Measurements from ENCODE around the gene LDB2. TPM values are rescaled to one million over a fixed set of nuclear protein-coding genes. Genes with fewer than 3 reads are reported as not detected.

LDB2 gene
- total and polyA plus RNA-seq, 2 experiments from 2014 or later: 48.6 to 80.1 TPM

DNA sequence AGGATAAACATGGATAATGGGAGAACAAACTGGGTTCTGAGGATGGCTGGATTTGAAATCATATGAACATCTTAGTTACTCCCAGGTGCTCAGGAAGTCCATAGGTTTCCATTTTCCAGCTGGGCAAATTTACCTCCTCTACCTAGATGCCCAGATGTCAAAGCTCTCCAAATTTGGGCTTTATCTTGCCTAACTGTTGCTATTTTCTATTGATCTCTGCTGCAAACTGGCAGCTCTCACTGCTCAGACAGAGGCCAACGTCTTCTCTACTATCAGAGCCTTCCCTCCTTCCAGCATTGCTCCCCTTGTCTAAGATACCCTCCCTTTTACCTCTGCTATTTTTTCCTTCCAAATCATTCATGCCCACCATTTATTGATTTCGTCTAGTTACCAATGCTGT lies 62.1 kb downstream of the LDB2 start:
- Histone ChIP-seq H3K4me2 (no peak overlapping the region), H3K36me3 (ENCODE audit: insufficient read depth) (no peaks in the 10 kb centered on the region), H3K27ac (ENCODE audit: low read depth) (no peak overlapping the region), H3K9me2 (ENCODE audit: insufficient read depth) (no peaks in the 10 kb centered on the region), H3K4me1 (ENCODE audit: insufficient read depth) (peaks cover 20% of the 10 kb centered on the region), H3K79me2 (replicated peaks; ENCODE audit: insufficient read depth) (peaks cover 51% of the 10 kb centered on the region), H3F3A (replicated peaks; ENCODE audit: low read depth) (no peaks in the 10 kb centered on the region), H4K20me1 (replicated peaks; ENCODE audit: insufficient read depth) (no peaks in the 10 kb centered on the region), H2AFZ (no peak overlapping the region), H3K4me3 (no peak overlapping the region), H3K27me3 (ENCODE audit: insufficient read depth) (no peaks in the 10 kb centered on the region)
- no peak for DNase-seq (ENCODE audit: low spot score)
- no peak overlapping the region for H3K27ac Mint-ChIP-seq
- no peak for ATAC-seq
- no peak overlapping the region for H3K4me3 Mint-ChIP-seq
- TF ChIP-seq, protein P1, sequence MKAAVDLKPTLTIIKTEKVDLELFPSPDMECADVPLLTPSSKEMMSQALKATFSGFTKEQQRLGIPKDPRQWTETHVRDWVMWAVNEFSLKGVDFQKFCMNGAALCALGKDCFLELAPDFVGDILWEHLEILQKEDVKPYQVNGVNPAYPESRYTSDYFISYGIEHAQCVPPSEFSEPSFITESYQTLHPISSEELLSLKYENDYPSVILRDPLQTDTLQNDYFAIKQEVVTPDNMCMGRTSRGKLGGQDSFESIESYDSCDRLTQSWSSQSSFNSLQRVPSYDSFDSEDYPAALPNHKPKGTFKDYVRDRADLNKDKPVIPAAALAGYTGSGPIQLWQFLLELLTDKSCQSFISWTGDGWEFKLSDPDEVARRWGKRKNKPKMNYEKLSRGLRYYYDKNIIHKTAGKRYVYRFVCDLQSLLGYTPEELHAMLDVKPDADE (IDR thresholded peaks at IDR 0.05): no peak
- TF ChIP-seq STAT1 (IDR thresholded peaks at IDR 0.05; ENCODE audit: unreplicated experiment) (no peak), CREB1 (CRISPR knock-in tag; IDR thresholded peaks at IDR 0.05; ENCODE audit: low read depth) (no peak), EZH2phosphoT487 (IDR thresholded peaks at IDR 0.05; ENCODE audit: unreplicated experiment) (no peak), POLR2AphosphoS5 (IDR thresholded peaks at IDR 0.05; ENCODE audit: low read depth) (no peak), NANOG (IDR thresholded peaks at IDR 0.05; ENCODE audit: borderline replicate concordance) (no peak), ZNF114 (CRISPR knock-in tag; IDR thresholded peaks at IDR 0.05) (no peak), EZH2 (IDR thresholded peaks at IDR 0.05; ENCODE audit: low read depth, unreplicated experiment) (no peak)
- TF ChIP-seq, protein P2, sequence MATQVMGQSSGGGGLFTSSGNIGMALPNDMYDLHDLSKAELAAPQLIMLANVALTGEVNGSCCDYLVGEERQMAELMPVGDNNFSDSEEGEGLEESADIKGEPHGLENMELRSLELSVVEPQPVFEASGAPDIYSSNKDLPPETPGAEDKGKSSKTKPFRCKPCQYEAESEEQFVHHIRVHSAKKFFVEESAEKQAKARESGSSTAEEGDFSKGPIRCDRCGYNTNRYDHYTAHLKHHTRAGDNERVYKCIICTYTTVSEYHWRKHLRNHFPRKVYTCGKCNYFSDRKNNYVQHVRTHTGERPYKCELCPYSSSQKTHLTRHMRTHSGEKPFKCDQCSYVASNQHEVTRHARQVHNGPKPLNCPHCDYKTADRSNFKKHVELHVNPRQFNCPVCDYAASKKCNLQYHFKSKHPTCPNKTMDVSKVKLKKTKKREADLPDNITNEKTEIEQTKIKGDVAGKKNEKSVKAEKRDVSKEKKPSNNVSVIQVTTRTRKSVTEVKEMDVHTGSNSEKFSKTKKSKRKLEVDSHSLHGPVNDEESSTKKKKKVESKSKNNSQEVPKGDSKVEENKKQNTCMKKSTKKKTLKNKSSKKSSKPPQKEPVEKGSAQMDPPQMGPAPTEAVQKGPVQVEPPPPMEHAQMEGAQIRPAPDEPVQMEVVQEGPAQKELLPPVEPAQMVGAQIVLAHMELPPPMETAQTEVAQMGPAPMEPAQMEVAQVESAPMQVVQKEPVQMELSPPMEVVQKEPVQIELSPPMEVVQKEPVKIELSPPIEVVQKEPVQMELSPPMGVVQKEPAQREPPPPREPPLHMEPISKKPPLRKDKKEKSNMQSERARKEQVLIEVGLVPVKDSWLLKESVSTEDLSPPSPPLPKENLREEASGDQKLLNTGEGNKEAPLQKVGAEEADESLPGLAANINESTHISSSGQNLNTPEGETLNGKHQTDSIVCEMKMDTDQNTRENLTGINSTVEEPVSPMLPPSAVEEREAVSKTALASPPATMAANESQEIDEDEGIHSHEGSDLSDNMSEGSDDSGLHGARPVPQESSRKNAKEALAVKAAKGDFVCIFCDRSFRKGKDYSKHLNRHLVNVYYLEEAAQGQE (IDR thresholded peaks at IDR 0.05; ENCODE audit: unreplicated experiment): no peak
- TF ChIP-seq, protein P3, sequence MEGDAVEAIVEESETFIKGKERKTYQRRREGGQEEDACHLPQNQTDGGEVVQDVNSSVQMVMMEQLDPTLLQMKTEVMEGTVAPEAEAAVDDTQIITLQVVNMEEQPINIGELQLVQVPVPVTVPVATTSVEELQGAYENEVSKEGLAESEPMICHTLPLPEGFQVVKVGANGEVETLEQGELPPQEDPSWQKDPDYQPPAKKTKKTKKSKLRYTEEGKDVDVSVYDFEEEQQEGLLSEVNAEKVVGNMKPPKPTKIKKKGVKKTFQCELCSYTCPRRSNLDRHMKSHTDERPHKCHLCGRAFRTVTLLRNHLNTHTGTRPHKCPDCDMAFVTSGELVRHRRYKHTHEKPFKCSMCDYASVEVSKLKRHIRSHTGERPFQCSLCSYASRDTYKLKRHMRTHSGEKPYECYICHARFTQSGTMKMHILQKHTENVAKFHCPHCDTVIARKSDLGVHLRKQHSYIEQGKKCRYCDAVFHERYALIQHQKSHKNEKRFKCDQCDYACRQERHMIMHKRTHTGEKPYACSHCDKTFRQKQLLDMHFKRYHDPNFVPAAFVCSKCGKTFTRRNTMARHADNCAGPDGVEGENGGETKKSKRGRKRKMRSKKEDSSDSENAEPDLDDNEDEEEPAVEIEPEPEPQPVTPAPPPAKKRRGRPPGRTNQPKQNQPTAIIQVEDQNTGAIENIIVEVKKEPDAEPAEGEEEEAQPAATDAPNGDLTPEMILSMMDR (conservative IDR thresholded peaks at IDR 0.05; ENCODE audit: low read depth in 2 of 2): no peak
- TF ChIP-seq, protein P4, sequence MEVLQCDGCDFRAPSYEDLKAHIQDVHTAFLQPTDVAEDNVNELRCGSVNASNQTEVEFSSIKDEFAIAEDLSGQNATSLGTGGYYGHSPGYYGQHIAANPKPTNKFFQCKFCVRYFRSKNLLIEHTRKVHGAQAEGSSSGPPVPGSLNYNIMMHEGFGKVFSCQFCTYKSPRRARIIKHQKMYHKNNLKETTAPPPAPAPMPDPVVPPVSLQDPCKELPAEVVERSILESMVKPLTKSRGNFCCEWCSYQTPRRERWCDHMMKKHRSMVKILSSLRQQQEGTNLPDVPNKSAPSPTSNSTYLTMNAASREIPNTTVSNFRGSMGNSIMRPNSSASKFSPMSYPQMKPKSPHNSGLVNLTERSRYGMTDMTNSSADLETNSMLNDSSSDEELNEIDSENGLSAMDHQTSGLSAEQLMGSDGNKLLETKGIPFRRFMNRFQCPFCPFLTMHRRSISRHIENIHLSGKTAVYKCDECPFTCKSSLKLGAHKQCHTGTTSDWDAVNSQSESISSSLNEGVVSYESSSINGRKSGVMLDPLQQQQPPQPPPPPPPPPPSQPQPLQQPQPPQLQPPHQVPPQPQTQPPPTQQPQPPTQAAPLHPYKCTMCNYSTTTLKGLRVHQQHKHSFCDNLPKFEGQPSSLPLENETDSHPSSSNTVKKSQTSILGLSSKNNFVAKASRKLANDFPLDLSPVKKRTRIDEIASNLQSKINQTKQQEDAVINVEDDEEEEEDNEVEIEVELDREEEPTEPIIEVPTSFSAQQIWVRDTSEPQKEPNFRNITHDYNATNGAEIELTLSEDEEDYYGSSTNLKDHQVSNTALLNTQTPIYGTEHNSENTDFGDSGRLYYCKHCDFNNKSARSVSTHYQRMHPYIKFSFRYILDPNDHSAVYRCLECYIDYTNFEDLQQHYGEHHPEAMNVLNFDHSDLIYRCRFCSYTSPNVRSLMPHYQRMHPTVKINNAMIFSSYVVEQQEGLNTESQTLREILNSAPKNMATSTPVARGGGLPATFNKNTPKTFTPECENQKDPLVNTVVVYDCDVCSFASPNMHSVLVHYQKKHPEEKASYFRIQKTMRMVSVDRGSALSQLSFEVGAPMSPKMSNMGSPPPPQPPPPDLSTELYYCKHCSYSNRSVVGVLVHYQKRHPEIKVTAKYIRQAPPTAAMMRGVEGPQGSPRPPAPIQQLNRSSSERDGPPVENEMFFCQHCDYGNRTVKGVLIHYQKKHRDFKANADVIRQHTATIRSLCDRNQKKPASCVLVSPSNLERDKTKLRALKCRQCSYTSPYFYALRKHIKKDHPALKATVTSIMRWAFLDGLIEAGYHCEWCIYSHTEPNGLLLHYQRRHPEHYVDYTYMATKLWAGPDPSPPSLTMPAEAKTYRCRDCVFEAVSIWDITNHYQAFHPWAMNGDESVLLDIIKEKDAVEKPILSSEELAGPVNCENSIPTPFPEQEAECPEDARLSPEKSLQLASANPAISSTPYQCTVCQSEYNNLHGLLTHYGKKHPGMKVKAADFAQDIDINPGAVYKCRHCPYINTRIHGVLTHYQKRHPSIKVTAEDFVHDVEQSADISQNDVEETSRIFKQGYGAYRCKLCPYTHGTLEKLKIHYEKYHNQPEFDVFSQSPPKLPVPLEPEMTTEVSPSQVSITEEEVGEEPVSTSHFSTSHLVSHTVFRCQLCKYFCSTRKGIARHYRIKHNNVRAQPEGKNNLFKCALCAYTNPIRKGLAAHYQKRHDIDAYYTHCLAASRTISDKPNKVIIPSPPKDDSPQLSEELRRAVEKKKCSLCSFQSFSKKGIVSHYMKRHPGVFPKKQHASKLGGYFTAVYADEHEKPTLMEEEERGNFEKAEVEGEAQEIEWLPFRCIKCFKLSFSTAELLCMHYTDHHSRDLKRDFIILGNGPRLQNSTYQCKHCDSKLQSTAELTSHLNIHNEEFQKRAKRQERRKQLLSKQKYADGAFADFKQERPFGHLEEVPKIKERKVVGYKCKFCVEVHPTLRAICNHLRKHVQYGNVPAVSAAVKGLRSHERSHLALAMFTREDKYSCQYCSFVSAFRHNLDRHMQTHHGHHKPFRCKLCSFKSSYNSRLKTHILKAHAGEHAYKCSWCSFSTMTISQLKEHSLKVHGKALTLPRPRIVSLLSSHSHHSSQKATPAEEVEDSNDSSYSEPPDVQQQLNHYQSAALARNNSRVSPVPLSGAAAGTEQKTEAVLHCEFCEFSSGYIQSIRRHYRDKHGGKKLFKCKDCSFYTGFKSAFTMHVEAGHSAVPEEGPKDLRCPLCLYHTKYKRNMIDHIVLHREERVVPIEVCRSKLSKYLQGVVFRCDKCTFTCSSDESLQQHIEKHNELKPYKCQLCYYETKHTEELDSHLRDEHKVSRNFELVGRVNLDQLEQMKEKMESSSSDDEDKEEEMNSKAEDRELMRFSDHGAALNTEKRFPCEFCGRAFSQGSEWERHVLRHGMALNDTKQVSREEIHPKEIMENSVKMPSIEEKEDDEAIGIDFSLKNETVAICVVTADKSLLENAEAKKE (CRISPR knock-in tag; IDR thresholded peaks at IDR 0.05): no peak
- H3K36me3 Mint-ChIP-seq (ENCODE audit: low read depth): peaks cover 10% of the 10 kb centered on the region; the same call in 2 of the 3 replicates
- no peaks in the 10 kb centered on the region for H3K27me3 Mint-ChIP-seq (ENCODE audit: insufficient read depth, low read depth, poor library complexity)
- peaks cover 24% of the 10 kb centered on the region for H3K4me1 Mint-ChIP-seq
- no peaks in the 10 kb centered on the region for H3K9me3 Mint-ChIP-seq
